ENCODE data around the gene KRTAP5-1.
A peak's percentile ranks its signal among the peaks of the same experiment; 100 is the strongest.
"Not testable (repeated sequence)": the region's sequence is repeated elsewhere in the genome, so short reads cannot be mapped to it uniquely, and the experiment has no call there.

KRTAP5-1 gene

GRCh38 chr11:1601663-1602062 lies 16.6 kb upstream of the KRTAP5-1 start:
- DNase-seq (ENCODE audit: low read depth): not testable (repeated sequence)

- DNase-seq (ENCODE audit: low read depth): no peak
These were observed 15.5 kb upstream of the KRTAP5-1 start for GRCh38 chr11:1600626-1601025.

DNA sequence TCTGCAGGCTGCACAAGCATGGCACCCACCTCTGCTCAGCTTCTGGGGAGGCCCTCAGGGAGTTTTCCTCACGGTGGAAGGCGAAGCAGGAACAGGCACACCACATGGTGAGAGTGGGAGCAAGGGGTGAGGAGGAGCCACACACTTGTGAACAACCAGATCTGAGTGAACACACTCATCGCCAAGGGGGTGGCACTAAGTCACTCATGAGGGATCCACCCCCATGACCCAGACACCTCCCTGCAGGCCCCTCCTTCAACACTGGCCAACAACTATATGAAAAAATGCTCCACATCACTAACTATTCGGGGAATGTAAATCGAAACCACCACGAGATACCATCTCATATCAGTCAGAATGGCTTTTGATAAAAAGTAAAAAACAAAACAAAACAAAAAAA lies 13.7 kb upstream of the KRTAP5-1 start:
- DNase-seq (ENCODE audit: low read depth): no peak

- not testable (repeated sequence) for DNase-seq (ENCODE audit: low read depth)
These were observed 13.3 kb upstream of the KRTAP5-1 start for GRCh38 chr11:1598406-1598805.

- DNase-seq (ENCODE audit: low read depth): no peak
These were observed 12.9 kb upstream of the KRTAP5-1 start, which contains the start of gene KRTAP5-2 for GRCh38 chr11:1597994-1598380. Gene KRTAP5-2, minus strand, starts transcription at chr11:1598294. Its CDS starts 44 bp downstream, at chr11:1598250.

DNA sequence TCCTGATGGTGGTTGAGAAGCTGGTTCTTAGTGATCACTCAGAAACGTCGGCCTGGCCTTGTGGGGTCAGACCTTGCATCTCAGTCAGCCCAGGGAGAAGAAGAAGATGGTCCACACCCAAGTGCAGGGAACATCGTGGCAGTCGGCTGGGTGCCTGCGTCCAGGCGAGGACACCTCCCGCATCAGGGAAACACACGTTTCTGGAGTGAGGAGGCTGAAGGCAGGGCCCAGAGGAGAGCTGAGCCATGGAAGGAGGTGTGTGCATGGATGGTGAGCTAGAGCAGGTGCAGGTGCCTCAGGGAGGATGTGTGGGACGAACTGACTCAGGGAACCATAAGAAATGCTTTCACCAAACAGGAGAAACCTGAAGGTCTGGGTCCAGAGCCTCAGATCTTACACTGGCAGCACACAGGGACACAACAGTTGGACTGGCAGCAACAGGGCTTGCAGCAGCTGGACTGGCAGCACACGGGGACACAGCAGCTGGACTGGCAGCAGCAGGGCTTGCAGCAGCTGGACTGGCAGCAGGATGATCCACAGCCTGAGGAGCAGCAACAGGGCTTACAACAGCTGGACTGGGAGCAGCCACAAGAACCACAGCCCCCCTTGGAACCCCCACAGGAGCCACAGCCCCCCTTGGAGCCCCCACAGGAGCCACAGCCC lies 12.4 kb upstream of the KRTAP5-1 start:
- no peak for DNase-seq (ENCODE audit: low read depth)

- not testable (repeated sequence) for DNase-seq (ENCODE audit: low read depth)
These were observed 11.6 kb upstream of the KRTAP5-1 start for GRCh38 chr11:1596576-1597121.

- not testable (repeated sequence) for DNase-seq (ENCODE audit: low read depth)
These were observed 11.0 kb upstream of the KRTAP5-1 start for GRCh38 chr11:1595994-1596575.

- DNase-seq (ENCODE audit: low read depth): no peak
These were observed 7.5 kb upstream of the KRTAP5-1 start for GRCh38 chr11:1592628-1593027.

DNA sequence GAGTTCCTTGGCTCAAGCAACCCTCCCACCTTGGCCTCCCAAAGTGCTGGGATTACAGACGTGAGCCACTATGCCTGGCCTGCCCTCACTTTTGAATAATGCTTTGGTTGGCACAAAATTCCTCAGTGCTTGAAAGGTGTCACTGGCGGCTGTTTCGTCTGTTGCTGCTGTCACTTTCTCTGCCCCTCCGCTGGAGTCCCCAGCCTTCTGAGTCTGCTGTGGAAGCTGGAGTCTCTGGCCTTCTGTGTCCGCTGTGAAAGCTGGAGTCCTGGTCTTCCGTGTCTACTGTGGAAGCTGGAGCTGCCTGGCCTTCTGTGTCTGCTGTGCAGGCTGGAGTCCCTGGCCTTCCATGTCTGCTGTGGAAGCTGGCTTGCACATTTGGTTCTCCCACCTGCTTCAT lies 4.9 kb upstream of the KRTAP5-1 start:
- DNase-seq (ENCODE audit: low read depth): no peak

GRCh38 chr11:1589191-1589963 lies 4.3 kb upstream of the KRTAP5-1 start:
- DNase-seq (ENCODE audit: low read depth): not testable (repeated sequence)

DNA sequence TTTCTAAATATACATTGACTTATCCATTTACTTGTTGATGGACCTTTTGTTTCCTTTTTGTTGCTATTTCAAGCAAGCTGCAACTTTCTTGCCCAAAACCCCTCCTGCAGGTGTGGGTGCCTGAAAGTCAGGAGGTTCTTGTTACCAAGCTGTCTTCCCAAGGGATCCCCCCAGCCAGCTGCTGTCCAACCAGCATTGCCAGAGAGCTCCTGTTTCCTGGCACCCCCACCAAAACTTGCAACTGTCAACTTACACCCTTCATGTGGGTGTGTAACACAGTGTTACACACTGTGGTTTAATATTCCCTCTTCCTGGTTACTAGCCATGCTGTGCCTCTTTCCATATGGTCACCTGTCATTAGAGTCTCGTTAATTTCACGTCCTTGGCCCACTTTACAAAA lies 1.6 kb upstream of the KRTAP5-1 start:
- DNase-seq (ENCODE audit: low read depth): no peak

- not testable (repeated sequence) for DNase-seq (ENCODE audit: low read depth)
These were observed 2.2 kb downstream of the KRTAP5-1 start for GRCh38 chr11:1582909-1583308.

GRCh38 chr11:1581976-1582375 lies 3.1 kb downstream of the KRTAP5-1 start:
- DNase-seq (ENCODE audit: low read depth): no peak

DNA sequence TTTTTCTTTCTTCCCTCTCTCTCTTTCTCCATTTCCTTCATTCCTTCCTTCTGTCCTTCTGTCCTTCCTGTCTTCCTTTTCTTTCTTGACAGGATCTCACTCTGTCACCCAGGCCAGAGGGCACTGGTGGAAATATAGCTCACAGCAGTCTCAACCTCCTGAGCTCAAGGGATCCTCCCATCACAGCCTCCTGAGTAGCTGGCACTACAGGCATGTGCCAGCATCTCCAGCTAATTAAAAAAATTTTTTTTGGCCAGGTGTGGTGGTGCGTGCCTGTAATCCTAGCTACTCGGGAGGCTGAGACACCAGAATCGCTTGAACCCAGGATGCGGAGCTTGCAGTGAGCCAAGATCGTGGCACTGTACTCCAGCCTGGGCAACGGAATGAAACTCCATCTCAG lies 8.3 kb downstream of the KRTAP5-1 start:
- no peak for DNase-seq (ENCODE audit: low read depth)

GRCh38 chr11:1575756-1576155 lies 9.3 kb downstream of the KRTAP5-1 start:
- not testable (repeated sequence) for DNase-seq (ENCODE audit: low read depth)

- DNase-seq (ENCODE audit: low read depth): no peak
These were observed 10.2 kb downstream of the KRTAP5-1 start for GRCh38 chr11:1574933-1575242.

DNA sequence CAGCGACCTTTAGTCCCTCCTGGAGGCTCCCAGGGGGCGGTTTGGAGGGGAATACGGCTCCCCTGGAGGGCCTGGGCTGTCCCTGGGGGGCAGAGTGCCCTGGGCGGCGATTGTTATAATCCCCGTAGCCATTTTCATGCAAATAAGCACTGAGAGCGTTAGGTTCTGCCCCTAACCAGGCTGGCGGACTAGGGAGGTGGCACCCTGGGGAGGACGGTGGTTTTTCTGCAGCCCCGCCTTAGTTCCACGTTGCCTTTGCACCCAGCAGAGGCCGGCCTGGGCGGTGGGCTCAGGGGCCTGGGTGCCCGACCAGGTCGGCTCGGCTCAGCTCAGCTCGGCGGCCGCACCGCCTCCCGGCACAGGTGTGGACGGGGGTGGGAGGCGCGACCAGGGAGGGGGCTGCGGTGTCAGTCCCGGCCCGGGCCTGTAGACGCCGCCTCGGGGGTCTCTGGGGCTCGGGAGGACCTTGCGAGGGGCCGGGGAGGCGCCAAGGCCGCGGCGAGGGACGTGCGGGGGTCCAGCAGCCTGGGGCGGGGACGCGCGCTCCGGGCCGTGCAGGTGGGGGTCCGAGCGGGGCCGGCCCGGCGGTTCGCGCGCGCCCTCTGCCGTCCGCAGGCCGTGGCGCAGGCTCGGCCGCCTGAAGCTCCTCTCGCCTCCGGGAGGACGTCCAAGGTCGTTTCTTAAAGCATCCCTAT lies 10.7 kb downstream of the KRTAP5-1 start:
- peak; percentile 42 for DNase-seq (ENCODE audit: low read depth)

- no peak for DNase-seq (ENCODE audit: low read depth)
These were observed 11.2 kb downstream of the KRTAP5-1 start for GRCh38 chr11:1573903-1574237.

DNA sequence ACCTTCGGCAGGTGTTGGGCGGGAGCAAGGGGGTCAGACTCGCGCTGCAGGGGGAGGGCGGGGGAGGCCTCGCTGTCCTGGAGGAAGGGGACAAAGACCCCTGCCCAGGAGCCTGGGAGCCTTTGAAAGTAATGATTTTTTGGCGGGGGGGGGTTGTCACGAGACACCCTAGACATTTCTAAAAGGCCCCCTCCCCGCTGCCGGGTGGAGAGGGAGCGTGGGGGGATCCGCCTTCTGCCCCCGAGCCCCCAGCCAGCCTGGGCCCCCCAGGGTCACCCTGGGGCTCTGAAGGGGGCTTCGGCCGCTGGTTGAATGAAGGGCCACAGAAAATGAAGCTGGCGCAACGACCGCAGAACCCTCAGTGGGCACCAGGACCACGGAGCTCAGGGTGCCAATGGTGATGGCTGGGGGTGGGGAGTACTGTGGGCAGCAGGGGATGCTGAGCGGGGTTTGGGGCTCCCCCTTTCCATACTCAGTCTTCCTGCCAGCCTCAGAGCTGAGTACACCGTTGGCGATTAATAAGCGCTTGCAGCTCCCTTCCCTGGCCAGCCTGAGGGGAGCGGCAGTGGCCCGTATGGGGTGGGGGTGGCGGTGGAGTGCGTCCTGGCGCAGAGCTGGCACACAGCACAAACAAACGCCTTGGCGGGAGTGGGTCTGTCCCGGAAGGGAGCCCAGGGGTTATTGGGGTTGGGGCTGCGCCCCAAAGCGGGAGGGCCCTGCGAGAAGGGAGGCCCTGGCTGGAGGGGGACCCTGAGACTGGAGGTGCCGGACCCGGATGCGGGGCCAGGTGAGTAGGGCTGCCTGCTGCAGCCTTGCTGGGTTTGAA lies 11.8 kb downstream of the KRTAP5-1 start:
- DNase-seq (ENCODE audit: low read depth): peak; percentile 34

DNA sequence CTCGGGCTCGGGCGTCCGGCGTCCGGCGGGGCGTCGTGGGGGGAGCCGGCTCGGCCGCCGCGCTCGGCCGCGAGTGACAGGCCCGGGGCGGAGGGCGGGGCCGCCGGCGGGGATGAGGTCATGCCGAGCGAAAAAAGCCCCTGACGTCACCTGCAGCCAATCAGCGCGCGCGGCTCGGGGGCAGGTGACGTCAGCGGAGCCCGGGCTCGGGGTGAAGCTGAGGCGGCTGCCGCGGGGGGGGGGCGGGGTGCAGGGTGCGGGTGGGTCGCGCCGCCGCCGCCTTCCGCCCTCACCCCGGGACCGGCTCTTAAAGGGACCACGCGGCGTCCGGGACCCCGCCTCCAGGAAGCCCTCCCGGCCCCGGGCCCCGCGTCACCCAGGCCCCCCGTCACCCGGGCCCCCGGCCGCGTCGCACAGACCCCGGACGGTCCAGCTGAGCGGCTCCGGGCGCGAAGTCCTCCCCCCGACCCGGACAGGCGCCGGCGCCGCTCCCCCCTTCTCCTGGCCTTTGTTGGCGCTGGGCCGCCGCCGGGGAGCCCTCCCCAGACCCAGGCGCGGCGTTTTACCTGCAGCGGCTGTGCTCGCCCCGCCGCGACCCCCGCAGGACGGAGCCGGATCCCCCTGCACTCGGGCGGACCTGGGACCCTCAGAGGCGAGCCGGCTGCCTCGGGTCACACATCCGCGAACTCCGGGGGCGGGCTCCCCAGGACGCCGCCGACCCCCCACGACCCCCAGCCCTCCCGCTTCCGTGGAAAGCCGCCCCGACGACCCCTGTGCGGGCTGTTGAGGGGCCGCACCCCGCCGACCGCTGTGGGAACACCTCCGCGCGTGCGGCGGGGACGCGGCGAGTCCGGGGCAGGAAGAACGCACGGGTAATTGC lies 12.6 kb downstream of the KRTAP5-1 start, which contains the start of gene DUSP8:
TSS of gene DUSP8 (minus strand) at position 75 of the 880 bp plus-strand sequence. CDS start 6,445 bp downstream, outside the sequence.
- DNase-seq (ENCODE audit: low read depth): peak; percentile 91
